ENCODE results near the gene KRTAP2-1. TPM values are rescaled to one million over a fixed set of nuclear protein-coding genes. Genes with fewer than 3 reads are reported as not detected.

KRTAP2-1 gene
- total RNA-seq, 1 donor from 2014 or later = not detected

- Mint-ChIP-seq H3K27ac (ENCODE audit: unreplicated experiment) (no peak overlapping the region), H3K4me3 (ENCODE audit: unreplicated experiment) (no peak overlapping the region), H3K27me3 (ENCODE audit: unreplicated experiment) (no peaks in the 10 kb centered on the region), H3K36me3 (ENCODE audit: unreplicated experiment) (peaks cover 2% of the 10 kb centered on the region), H3K9me3 (ENCODE audit: unreplicated experiment) (no peaks in the 10 kb centered on the region), H3K4me1 (ENCODE audit: unreplicated experiment) (peaks cover 7% of the 10 kb centered on the region)
- TF ChIP-seq, protein P1, sequence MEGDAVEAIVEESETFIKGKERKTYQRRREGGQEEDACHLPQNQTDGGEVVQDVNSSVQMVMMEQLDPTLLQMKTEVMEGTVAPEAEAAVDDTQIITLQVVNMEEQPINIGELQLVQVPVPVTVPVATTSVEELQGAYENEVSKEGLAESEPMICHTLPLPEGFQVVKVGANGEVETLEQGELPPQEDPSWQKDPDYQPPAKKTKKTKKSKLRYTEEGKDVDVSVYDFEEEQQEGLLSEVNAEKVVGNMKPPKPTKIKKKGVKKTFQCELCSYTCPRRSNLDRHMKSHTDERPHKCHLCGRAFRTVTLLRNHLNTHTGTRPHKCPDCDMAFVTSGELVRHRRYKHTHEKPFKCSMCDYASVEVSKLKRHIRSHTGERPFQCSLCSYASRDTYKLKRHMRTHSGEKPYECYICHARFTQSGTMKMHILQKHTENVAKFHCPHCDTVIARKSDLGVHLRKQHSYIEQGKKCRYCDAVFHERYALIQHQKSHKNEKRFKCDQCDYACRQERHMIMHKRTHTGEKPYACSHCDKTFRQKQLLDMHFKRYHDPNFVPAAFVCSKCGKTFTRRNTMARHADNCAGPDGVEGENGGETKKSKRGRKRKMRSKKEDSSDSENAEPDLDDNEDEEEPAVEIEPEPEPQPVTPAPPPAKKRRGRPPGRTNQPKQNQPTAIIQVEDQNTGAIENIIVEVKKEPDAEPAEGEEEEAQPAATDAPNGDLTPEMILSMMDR (IDR thresholded peaks at IDR 0.05) = no peak
- DNase-seq (ENCODE audit: extremely low spot score, unreplicated experiment) = no peak
These were observed 31.7 kb downstream of the KRTAP2-1 start for GRCh38 chr17:41015454-41015853.

DNA sequence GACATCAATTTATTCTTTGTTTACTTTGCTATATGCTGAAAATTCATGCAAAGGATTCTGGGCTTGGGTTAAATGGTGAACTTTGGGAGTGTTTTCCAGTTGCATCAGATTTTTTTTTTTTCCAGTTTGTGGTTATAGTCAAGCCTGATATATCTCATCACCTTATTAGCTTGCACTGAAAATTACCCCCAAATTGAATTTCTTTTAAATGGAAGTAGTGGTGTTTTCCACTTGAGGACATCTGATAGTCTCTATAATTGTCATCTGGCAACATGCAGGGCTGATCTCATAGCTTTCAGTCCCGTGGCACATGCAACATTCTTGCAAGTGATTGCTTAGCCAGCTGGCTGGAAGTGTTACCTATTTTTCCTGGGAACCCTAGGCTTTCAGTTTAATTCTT is 33.5 kb downstream of the KRTAP2-1 start:
- Mint-ChIP-seq H3K4me3 (ENCODE audit: unreplicated experiment) (no peak overlapping the region), H3K27me3 (ENCODE audit: unreplicated experiment) (no peaks in the 10 kb centered on the region), H3K9me3 (ENCODE audit: unreplicated experiment) (no peaks in the 10 kb centered on the region), H3K4me1 (ENCODE audit: unreplicated experiment) (peaks cover 4% of the 10 kb centered on the region), H3K27ac (ENCODE audit: unreplicated experiment) (no peak overlapping the region), H3K36me3 (ENCODE audit: unreplicated experiment) (peaks cover 2% of the 10 kb centered on the region)
- TF ChIP-seq, protein P1 (IDR thresholded peaks at IDR 0.05) = no peak
- DNase-seq (ENCODE audit: extremely low spot score, unreplicated experiment) = no peak

DNA sequence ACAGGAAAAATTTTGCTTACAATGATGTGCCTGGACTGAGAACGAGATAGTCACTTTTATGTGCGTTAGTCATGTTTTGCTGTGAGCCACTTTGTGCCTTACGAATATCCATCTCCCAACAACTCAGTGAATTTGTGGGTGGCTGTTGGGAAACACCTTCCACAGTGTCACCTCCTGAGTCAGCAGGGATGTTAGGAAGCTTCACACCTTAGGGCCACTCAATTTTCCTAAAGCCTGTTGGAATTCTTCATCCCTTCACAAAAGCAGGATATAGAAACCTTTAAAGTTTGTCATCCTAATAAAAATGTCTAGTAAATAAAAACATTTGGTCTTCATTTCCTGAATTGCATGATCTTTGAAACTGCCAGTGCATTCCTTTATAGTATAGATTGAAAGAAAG is 33.9 kb downstream of the KRTAP2-1 start:
- H3K4me3 Mint-ChIP-seq (ENCODE audit: unreplicated experiment) = no peak overlapping the region
- H3K9me3 Mint-ChIP-seq (ENCODE audit: unreplicated experiment) = no peaks in the 10 kb centered on the region
- H3K36me3 Mint-ChIP-seq (ENCODE audit: unreplicated experiment) = peaks cover 2% of the 10 kb centered on the region

DNA sequence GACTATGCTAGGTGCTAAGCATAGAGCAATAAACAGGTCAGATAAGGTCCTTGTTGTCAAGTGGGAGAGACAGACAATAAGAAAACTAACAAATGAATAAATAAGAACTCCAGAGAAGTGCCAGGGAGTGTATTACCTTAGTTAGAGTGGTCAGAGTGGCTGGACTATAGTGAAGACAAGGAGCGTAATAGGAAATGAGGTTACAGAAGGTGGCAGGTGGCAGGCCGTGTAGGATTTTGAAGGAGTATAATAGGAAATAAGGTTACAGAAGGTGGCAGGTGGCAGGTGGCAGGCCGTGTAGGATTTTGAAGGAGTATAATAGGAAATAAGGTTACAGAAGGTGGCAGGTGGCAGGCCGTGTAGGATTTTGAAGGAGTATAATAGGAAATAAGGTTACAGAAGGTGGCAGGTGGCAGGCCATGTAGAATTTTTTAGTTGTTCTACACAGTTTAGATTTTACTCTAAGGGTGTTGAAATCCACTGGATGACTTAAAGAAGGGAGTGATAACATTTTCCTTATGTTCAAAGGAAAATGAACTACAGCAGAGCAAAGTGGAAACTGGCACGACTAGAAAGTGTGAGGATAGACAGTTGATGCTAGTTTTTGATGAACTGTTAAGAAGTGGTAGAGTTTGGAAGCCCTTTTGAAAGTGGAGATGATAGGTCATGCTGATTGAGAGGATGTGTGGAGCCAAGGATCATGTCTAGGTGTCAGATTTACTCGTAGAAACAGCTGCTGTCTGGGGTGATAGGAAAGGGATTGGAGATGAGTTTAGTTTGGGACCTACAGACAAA is 34.6 kb downstream of the KRTAP2-1 start:
- no peak for DNase-seq (ENCODE audit: extremely low spot score, unreplicated experiment)
- TF ChIP-seq, protein P1 (IDR thresholded peaks at IDR 0.05) = no peak
- no peak overlapping the region for H3K4me3 Mint-ChIP-seq (ENCODE audit: unreplicated experiment)
- H3K9me3 Mint-ChIP-seq (ENCODE audit: unreplicated experiment) = no peaks in the 10 kb centered on the region
- H3K36me3 Mint-ChIP-seq (ENCODE audit: unreplicated experiment) = peaks cover 2% of the 10 kb centered on the region
- H3K27me3 Mint-ChIP-seq (ENCODE audit: unreplicated experiment) = no peaks in the 10 kb centered on the region
- no peak overlapping the region for H3K27ac Mint-ChIP-seq (ENCODE audit: unreplicated experiment)
- peaks cover 4% of the 10 kb centered on the region for H3K4me1 Mint-ChIP-seq (ENCODE audit: unreplicated experiment)

More for the DNA sequence above, 33.9 kb downstream of the KRTAP2-1 start:
- no peak overlapping the region for H3K27ac Mint-ChIP-seq (ENCODE audit: unreplicated experiment)
- H3K27me3 Mint-ChIP-seq (ENCODE audit: unreplicated experiment) = no peaks in the 10 kb centered on the region
- DNase-seq (ENCODE audit: extremely low spot score, unreplicated experiment) = no peak
- TF ChIP-seq, protein P1 (IDR thresholded peaks at IDR 0.05) = no peak
- peaks cover 4% of the 10 kb centered on the region for H3K4me1 Mint-ChIP-seq (ENCODE audit: unreplicated experiment)

DNA sequence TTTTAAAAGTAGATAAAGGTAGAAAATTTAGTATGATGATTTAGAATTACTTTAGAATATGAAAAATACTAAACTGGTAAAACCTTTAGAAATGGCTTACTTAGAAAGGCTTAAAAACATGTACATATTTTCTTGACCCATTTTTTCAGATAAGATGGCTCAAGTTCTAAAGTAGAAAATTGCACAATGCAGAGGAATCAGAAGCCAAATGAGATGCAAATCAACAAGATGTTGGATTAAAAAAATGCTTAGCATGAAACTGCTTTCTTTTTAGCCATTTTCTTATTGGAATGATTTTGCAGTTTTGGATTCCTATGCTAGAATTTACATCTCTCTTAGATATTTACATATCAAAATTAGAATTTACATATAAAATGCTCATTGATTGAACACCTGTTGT is 36.7 kb downstream of the KRTAP2-1 start:
- Mint-ChIP-seq H3K9me3 (ENCODE audit: unreplicated experiment) (no peaks in the 10 kb centered on the region), H3K27me3 (ENCODE audit: unreplicated experiment) (no peaks in the 10 kb centered on the region), H3K4me1 (ENCODE audit: unreplicated experiment) (peaks cover 4% of the 10 kb centered on the region), H3K27ac (ENCODE audit: unreplicated experiment) (no peak overlapping the region), H3K36me3 (ENCODE audit: unreplicated experiment) (no peaks in the 10 kb centered on the region), H3K4me3 (ENCODE audit: unreplicated experiment) (no peak overlapping the region)
- TF ChIP-seq, protein P1 (IDR thresholded peaks at IDR 0.05) = no peak
- DNase-seq (ENCODE audit: extremely low spot score, unreplicated experiment) = no peak

Data from osteocyte (in vitro differentiated cells).